ENCODE measurements around the gene OGFOD1.

OGFOD1 gene

DNA sequence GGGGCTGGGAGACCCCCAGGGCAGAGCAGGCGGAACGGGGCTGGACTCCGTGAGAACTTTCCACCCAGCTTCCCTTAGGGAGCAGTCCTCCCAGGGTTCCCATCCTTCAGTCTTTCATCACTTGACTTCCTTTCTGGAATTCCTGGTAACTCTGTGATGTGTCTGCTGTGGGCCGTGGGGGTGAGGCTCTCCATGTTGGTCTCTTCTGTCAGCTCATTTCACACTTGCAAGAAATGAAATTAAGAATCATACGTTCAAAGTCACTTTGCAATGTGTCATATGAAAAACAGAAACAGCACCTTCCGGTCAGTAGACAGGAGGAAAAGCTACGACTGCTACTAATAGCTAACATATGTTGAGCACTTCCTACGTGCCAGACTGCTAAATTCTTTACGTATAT is 73.9 kb downstream of the OGFOD1 start:
- DNase-seq (ENCODE audit: low spot score): no peak

Data from SK-N-DZ (cell line).